ENCODE results near the gene DTX3.

DNA sequence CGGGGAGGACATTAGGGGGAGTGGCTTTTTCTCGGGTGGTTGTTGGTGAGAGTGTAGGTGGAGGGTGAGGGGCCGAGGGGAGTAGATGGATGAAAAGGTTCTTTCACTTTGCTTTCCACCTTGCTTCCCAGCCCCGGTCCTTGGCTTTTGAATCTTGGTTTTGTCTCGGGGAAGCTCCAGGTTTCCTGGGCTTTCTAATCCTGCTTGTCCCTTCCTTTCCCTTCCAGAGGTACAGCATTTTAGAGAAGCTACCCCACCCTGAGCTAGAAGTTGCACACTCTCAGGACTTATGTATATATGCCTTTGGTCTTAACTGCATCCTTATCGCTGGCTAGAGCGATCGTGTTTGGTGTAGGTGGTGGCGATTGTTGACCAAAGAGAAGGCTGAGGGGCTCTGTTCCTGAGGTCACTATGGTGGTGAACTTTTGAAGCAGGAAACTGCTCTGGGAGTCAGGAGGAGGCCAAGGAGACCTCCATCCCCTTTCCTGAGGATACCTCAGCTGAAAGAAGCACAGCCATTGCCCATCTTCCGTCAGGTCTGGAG, 12.8 kb upstream of the DTX3 start:
- TF ChIP-seq CTCF (IDR thresholded peaks at IDR 0.05) (no peak), POLR2AphosphoS5 (IDR thresholded peaks at IDR 0.05) (no peak)
